Stomach (tissue), 4 donors: ENCODE results near the gene CBFA2T3.

Experiments
- EP300 ChIP-seq: sonication (generic); formaldehyde crosslinking; IDR thresholded peaks from one replicate; pipeline ENCODE4 v1.6.1; 2017; ENCODE audit warnings: antibody characterized with exemption
- POLR2A ChIP-seq, 4 donors: fragments of 450-650 bp; IDR thresholded peaks; one replicate each; pipeline ENCODE4 v1.6.1; 2016; ENCODE audit warnings: antibody characterized with exemption in 4 of 4, control low read depth in 2 of 4, mild to moderate bottlenecking in 1 of 4, moderate library complexity in 1 of 4
- POLR2AphosphoS5 ChIP-seq, 3 donors: sonication (generic); formaldehyde crosslinking; IDR thresholded peaks; one replicate each; pipeline ENCODE4 v1.6.1; 2016; ENCODE audit warnings: antibody characterized with exemption in 3 of 3
- TF ChIP-seq, protein P1 (sequence below), 7 experiments: fragments of 450-650 bp in 4 of 7; fragments of 200-600 bp in 3 of 7; sonication (generic) in 3 of 7; IDR thresholded peaks; one replicate each; pipeline ENCODE4 v1.5.1; 2016 to 2019; ENCODE audit warnings: antibody characterized with exemption in 7 of 7, control low read depth in 2 of 7, mild to moderate bottlenecking in 1 of 7

DNA sequence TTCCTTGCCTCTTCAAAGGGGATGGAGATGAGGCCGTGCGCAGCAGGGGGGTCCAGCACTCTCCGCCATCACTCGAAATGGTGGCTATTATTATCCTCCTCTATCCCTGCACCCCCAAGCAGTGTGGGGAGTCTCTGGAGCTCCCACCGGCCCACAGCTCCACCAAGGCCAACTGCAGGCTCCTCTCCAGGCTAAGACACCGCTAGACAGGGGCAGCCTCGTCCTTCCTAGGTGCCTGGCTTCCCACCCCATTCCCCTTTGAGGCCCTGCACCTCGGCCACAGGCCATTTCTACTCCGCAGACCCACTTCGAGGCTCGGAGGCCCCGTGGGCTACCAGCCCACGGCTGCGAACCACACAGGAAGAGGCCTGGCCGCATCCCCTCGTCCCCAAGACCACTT, 71.0 kb downstream of the CBFA2T3 start:
- TF ChIP-seq, protein P1, sequence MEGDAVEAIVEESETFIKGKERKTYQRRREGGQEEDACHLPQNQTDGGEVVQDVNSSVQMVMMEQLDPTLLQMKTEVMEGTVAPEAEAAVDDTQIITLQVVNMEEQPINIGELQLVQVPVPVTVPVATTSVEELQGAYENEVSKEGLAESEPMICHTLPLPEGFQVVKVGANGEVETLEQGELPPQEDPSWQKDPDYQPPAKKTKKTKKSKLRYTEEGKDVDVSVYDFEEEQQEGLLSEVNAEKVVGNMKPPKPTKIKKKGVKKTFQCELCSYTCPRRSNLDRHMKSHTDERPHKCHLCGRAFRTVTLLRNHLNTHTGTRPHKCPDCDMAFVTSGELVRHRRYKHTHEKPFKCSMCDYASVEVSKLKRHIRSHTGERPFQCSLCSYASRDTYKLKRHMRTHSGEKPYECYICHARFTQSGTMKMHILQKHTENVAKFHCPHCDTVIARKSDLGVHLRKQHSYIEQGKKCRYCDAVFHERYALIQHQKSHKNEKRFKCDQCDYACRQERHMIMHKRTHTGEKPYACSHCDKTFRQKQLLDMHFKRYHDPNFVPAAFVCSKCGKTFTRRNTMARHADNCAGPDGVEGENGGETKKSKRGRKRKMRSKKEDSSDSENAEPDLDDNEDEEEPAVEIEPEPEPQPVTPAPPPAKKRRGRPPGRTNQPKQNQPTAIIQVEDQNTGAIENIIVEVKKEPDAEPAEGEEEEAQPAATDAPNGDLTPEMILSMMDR (IDR thresholded peaks at IDR 0.05) = no peak
- no peak for TF ChIP-seq POLR2AphosphoS5 (IDR thresholded peaks at IDR 0.05)
- TF ChIP-seq POLR2A (IDR thresholded peaks at IDR 0.05) = no peak
- no peak for TF ChIP-seq EP300
